GM19238 (cell line): ENCODE data around the gene TOR1AIP2.
A peak's percentile ranks its signal among the peaks of the same experiment; 100 is the strongest.

Experiments used
- DNase-seq: peaks from one replicate; pipeline ENCODE4 v3.0.0; 2011; ENCODE audit warnings: low spot score; ENCODE audit not compliant: insufficient read length

The TOR1AIP2 gene

DNA sequence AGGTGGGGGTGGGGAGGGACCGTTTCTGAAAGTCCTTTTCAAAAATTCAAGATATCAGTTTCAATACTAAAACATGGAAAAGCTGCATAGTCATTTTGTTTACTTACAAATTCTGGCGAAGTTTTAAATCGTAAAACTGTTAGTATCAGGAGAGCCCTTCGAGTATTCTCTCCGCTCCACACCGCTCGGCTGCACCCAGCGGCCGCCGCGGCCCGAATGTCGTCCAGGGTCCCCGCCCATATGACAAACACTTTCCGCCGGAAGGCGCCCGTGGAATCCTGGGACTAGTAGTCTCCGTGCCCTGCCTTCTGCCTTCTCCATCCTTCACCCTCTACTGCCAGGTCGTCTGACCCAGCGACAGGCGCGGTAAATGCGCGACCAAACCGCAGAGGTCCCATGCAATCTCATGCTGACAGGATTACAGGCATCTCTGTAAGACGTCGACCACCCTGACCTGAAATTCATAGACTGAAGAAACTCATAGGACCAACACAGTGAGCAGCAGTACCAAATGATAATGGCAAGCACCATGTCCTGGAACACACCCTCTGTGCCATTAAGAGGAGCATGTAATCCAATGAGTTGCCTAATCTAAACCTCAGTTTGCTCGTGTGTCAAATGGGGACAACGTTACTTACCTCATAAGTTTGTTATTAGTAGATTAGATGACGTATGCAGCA is at the start of gene TOR1AIP2:
TOR1AIP2 (minus strand) TSS at position 218 of the 680 bp plus-strand sequence. CDS start 25,138 bp downstream, outside the sequence.
- DNase-seq = peak; percentile 67

- DNase-seq = no peak
Measured at GRCh38 chr1:179926850-179927205, 49.2 kb upstream of the TOR1AIP2 start.

DNA sequence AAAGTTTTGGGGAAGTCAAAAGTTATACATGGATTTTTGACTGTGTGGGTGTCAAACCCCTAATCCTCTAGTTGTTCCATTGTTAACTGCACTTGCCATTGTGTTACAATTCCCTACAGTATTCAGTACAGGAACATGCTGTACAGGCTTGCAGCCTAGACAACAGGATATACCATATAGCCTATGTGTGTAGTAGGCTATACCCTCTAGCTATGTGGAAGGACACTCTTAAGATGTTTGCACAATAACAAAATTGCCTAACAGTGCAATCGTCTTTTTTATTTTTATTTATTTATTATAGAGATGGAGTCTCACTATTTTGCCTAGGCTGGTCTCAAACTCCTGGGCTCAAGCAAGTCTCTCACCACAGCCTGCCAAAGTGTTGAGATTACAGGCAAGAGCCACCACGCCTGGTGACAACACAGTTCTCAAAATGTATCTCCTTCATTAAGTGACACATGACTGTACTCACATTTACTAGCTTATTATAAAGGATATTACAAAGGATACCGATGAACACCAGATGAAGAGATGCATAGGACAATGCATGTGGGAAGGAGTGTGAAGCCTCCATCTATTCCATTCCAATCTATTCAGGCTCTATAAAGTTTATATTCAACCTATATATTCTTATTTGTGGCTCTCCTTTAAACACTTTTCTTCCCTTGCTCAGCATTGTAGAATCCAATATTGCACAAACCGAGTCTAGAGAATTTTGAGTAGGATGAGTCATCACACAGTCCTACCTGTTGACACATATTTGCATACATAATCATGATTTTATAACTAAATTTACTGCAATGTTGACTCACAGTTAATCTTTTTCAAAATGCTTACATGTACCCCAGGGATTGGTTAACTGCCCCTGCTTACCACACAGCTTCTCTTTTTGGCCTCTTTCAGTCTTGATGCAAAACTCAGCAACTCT is 48.6 kb upstream of the TOR1AIP2 start:
- DNase-seq = no peak

DNA sequence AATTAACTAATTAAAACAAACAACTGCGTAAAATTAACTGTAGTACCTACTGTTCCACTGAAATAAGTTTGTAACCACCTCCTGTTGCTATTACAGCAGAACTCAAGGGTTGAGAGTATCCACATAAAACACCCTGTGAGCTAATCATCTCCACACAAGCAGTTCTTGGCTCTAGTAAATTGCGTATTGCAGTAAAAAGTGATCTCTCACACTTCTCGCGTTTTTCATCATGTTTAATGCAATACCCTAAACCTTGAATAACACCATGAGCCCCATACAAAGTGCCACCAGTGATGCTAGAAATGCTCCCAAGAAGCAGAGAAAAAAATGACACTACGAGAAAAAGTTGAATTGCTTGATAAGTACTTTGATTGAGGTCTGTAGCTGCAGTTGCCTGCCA is 47.7 kb upstream of the TOR1AIP2 start:
- no peak for DNase-seq

- no peak for DNase-seq
Measured at GRCh38 chr1:179924268-179924667, 46.7 kb upstream of the TOR1AIP2 start.

DNA sequence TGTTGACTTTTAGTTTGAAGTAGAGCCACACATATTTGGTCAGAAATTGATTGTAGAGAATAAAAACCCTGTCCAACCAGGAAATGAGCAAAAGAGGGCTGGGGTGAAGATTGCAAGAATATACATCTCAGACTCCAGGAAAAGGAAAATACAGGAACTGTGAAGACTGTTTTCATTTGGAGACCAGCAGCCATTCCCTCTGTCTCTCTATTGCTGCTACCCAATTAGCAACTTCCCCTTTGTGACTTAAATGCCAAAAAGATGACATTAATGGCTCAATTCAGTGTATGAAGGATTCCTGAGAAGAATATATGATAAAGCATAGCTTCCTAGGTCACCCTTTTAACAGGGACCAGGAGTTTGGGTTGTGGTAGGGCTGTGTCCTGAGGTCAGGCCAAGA is 45.4 kb upstream of the TOR1AIP2 start:
- no peak for DNase-seq

DNA sequence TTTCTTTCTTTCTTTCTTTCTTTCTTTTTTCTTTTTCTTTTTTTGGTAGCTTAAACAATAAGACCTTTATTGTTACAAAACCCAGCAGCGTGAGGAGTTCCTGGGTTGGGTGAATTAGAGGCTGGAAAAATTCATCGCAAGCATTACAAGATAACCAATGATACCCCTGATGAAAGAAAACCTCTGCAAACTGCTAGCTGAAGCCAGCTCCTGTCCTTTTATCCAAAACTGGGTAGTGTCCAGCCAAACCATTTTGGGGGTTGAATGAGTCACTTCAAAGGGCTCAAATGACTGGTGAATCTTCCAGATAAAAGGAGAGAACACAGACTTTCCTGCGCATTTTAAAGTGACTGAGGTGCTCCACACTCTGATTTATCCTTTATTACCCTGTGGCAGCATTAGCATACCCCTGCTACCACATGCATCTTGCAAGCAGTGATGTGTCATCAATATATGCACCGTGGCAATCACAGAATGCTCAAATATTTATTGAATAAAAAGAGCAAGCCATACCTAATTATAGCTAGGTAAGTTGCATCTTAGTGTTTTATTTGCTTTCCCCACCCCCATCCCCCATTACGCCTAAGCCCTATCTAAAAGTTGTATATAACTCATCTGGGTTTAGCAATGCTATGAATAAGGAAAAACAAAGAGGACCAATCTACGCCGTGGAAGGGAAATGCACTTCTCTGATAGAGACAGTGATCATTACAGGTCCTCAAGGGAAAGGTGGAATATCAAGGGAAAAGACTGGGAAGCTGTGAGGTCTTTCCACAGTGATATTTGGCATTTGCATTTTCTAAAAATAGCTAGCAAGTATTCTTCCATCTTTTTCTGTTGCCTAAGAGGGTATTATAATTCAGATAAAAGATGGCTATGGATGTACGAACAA is 44.6 kb upstream of the TOR1AIP2 start:
- no peak for DNase-seq

DNA sequence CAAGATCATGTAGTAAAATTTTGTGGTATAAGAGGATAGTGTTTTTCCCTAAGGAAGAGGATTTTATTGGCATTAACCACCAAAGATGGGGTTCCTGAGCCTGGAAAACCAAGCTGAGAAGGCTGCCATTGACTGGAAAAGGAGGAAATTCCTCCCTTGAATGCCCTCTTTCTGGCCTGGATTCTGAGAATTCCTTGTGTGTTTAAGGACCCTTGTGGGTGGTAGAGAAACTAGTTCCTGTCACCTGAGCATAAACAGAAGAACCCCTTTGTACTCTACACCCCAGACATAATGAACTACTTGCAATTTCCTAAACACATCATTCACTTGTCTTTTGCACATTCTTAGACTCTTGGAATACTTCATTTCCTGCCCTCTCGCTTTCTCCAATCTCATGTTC is 43.9 kb upstream of the TOR1AIP2 start:
- no peak for DNase-seq

- DNase-seq = no peak
Measured at GRCh38 chr1:179917601-179918429, 40.2 kb upstream of the TOR1AIP2 start.

DNA sequence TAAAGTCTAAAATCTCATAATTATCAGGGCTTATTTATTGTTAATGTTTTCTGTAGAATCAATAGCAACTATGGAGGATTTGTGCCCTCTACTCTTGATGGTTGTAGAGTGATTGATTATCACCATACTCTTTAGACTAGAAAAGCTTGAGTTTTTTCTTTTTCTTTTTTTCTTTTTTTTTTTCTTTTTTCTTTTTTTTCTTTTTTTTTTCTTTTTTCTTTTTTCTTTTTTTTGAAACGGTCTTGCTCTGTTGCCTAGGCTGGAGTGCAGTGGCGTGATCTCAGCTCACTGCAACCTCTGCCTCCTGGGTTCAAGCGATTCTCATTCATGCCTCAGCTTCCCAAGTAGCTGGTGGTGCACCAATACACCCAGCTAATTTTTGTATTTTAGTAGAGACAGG is 34.2 kb upstream of the TOR1AIP2 start:
- no peak for DNase-seq

DNA sequence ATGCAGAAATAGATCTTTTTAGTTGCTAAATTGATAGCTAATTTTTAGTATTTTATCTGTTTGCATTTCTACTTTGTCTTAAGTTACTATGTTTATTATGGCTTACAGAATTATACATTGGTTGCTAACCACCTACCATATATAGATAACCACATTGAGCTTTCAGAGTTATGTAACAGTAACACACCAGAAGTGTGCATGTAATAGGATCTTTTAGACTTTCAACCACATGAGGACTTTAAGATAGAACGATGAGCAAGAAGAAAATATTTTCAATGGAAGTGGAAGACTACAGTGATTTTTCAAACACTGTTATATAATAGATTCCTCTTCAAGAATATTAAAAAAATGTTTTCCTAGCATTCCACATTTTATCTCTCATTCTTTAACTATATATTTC is 33.3 kb upstream of the TOR1AIP2 start:
- no peak for DNase-seq

DNA sequence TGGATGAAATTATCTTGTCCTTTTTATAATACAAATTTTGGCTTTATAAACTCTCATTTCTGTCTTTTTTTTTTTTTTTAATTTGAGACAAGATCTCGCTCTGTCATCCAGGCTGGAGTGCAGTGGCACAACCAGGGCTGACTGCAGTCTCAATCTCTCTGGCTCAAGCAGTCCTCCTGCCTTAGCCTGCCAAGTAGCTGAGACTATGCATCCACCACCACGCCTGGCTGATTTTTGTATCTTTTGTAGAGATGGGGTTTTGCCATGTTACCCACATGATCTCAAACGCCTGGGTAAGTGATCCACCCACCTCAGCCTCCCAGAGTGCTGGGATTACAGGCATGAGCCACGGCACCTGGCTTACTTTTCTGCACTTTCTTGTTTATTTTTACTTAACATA is 12.0 kb upstream of the TOR1AIP2 start:
- DNase-seq = no peak

DNA sequence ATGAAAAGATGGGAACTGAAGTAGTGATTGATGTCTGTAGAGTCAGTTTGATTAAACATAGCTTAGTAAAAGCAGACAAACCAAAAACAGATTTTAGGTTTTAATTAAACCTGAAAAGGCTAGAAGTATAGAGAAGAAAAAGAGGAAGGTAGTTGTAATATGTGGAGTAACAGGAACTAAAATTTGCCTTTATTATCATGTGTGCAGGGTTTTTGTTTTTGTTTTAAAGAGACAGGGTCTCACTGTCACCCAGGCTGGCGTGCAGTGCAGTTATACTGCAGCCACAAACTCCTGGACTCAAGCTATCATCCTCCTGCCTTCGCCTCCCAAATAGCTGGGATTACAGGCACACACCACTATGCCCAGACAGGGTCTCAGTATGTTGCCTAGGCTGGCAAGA is 10.5 kb upstream of the TOR1AIP2 start:
- no peak for DNase-seq

- DNase-seq = no peak
Measured at GRCh38 chr1:179883745-179884138, 6.1 kb upstream of the TOR1AIP2 start.

- no peak for DNase-seq
Measured at GRCh38 chr1:179883040-179883744, 5.6 kb upstream of the TOR1AIP2 start.

GRCh38 chr1:179882253-179883039 is 4.8 kb upstream of the TOR1AIP2 start, which contains the start of gene TOR1AIP1:
Gene TOR1AIP1, plus strand, starts transcription at chr1:179882285. Its CDS starts 218 bp downstream, at chr1:179882503.
- DNase-seq = peak; percentile 73

DNA sequence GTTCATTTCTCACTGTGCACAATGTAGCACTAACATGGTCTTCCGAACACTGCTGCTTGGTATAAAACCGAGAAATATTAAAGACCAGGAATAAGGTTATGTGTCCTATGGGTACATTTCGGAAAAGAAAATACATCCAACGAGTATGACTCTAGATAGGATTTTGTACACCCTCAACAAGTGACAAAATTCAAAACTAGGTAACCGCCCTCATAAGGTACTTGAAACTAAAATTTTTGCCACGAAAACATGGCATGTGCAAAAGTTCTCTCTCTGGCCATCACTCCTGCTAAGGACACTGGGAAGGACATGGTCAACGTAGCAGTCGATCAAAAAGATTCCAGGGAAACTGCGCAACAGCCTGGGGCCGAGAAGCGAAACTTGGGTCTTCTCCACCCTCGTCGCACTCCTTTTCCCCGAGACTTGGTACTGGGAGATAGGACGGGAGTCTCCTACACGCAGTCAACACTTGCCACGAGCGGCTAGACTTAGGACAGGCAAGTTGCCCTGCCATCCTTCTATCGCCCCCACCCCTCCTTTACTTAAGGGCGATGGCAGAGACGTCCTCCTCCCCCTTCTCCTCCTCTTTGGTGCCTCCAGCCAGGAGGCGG is 4.1 kb upstream of the TOR1AIP2 start:
- DNase-seq = no peak

DNA sequence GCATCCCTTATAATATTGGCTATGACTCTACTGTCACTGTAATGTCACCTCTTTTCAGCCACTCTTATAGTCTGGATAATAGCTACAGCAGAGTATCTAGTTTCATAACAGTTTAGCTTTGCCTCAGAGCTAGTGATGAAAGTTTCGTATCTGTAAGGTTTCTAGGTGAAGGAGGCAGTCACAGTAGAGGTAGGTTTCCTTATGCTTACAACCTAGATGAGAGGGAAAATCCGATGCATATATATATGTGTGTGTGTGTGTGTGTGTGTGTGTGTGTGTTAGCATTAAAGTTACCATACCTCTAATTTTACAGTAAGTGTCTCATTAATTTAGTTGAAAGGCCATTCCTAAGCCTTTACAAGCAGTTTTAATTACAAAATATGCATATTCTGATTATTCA is 2.2 kb upstream of the TOR1AIP2 start:
- DNase-seq = no peak

DNA sequence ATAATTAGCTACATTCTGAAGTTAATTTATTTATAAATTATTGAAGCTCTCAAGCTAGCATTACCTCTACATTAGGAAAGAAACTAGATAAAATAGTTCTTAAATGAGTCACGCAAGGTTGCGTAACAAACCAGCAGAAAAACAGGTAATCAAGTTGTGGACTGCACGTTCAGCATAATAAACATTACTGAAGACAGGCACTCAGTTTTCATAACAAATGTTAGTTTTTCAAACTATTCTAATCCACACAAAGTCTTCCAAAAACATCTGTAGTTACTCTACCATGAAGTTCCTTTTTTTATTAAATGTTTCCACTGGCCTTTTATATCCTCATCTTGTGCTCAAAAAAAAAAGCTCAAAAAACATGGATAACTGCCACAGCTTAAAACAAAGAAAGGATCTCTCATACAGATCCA is 1.3 kb downstream of the TOR1AIP2 start:
- no peak for DNase-seq
